NCI-H345 (cell line): ENCODE measurements around the gene HHIPL2.

Source experiments
- DNase-seq: peaks from one replicate; lab custom pipeline; 2025; lab: John Stamatoyannopoulos, UW

Gene HHIPL2

DNA sequence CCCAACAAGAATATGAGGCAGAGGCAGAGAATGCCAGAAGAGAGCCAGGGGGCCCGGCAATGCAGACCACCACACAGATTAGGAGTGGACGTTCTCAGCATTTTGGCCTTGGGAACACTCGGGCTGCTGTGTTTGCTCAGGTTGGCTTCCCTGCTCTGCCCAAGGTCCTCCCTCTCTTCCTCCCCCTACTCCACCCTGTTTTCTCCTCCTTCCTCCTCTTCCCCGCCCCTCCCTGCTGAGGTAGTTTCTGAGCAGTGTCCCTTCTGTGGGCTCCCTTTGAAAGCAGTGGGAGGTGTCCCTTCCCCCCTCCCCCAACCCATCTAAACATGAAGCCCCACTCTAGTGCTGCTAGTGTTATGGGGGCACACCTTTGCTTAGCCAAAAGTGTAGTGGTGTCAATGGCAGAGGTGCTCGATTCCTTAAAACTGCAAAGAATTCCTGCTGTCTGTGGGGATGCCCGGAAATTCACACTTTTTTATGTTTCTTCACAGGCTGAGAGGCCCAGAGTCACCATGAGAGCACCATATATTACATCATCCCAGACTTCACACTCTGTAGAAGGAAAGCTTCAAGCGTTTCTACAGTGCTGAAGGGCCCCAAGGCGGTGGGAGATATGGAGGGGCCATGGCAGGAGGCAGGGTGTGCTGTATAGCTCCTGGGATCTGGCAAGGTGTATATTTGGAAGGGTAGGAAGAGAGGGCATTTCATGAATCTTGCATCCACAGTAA is at the start of gene HHIPL2:
TSS of gene HHIPL2 (minus strand) at position 161 of the 728 bp plus-strand sequence. CDS start at position 101, 60 bp downstream.
- no peak for DNase-seq

DNA sequence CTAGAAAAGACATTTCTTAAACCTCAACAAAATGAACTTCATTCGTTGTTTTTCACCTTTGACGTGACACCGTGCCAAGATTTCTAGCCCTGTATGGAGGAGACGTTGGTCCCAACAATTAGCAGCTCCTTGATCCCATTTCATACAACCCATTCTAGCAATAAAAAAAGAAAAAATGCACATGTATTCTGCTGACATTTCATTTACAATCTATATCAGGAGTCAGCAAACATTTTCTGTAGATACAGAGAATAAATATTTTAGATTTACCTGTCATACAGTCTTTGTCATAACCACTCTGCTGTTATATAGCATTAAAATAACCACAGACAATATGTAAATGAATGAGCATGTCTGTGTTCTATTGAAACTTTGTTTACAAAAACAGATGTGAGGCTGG is 48.8 kb upstream of the HHIPL2 start:
- DNase-seq = no peak

DNA sequence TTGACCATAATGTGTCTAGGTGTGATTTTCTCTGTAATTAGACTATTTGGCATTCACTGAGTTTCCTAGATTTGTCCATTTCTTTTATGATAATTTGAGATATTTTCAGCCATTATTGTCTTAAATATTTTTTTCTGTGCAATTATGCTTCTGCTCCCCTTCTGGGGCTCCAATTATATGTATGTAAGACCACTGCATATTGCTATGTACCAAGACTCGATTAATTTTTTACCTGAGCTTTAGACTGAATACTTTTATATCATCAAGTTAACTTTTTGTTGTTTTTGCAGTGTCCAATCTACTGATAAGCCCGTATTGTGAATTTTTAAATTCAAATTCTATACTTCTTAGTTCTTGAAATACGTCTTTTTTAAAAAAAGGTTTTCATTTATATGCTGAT is 46.9 kb upstream of the HHIPL2 start:
- no peak for DNase-seq

DNA sequence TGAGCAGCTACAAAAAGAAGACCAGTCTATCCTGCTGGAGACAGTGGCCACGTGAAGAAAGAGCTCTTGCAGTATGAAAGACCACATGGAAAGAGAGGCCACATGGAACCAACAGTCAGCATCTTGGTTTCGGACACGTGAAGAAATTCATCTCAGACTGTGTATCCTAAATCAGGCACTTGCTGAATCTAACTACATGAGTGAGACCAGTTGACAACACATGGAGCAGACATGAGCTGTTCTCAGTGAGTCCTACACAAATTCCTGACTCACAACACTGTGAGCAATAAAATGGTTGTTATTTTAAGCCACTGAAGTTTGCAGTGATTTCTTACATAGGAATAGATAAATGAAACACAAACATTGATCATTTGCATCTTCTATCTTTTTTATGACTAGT is 44.3 kb upstream of the HHIPL2 start:
- no peak for DNase-seq

DNA sequence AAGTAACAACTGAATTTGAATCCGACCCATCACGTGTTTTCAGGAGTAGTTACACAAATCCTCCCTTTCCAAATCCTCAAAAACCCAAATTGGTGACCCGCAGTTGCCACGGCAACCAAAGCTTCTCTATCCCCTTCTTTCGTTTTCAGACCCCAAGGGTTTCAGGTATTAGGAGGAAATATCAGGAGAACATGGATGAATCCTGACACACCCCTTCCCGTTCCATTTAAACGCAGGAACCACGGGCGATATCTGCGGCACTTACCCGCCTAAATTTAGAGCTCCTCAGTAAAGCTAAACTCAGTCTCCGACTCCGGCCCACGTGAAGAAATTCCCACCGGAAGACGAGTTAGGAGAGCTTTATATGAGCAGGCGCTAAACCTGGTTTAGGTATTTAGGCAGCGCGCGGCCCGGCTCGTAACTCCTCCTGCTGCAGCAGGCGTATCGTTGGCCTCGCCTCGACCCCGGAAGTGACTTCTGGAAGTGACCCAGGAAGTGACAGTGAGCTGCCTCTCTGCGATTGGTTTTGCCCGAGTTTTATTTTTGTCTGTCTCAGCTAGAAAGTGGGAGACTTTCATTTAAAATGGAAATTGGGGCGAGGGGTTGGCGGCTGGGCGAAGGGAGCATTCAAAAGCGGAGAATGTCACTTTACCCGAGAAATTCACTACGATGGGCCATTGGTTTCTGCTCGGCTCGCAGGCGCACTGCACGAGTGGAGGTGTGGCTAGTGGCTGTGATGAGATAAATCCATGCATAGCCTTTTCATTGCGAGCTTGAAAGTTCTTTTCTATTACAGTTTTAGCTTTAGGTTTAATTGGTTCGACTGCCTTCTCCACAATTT is 41.8 kb upstream of the HHIPL2 start, which contains the start of gene TAF1A:
TSS of gene TAF1A (minus strand) at position 472 of the 841 bp plus-strand sequence.
- peak; percentile 92 for DNase-seq

DNA sequence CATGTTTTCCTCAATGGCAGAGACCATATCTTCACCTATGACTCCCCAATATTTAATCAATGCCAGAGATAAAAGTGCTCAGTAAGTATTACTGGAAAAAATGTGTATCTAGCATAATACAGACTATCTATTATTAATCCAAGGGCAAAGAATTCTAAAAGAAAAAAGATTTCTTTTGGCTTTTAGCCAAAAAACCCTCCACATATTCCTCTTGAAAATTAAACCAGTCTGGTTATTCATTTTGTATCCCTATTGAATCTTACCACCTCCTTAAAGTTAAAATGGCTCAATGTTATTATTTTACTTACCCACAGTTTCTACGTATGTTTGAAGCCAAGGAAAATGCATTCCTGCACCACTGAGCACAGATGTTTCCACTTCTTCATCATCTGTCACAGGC is 40.2 kb upstream of the HHIPL2 start:
- DNase-seq = no peak

DNA sequence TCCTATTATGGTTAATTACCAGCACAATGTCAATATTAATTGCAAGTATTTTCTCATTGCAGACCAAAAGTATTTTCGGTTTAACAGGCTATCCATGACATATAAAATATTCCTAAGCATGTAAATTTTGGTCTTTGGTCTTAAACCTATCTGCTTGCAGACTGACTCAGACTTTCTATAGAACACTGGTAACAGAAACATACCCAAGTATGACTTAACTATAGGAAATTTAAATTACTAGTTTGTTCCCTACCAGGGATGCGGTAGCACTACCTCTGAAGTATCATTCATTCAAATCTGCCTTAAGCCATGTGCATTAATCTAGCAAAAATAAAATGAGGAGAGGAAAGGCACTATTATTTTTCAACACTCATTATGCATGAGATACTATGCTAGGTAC is 38.9 kb upstream of the HHIPL2 start:
- no peak for DNase-seq

DNA sequence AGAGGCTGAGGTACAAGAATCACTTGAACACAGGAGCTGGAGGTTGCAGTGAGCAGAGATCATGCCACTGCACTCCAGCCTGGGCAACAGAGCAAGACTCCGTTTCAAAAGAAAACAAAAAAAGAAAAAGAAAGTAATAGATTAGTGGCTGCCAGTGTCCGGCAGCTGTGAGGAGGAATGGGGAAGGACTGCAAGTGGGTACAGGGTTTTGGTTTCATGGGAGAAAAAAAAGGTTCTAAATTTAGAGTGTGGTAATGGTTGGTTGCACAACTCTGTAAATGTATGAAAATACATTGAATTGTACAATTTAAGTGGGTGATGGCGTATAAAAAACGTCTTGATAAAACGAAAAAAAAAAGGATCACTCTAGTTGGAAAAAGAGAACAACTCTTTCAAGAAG is 35.2 kb upstream of the HHIPL2 start:
- no peak for DNase-seq

DNA sequence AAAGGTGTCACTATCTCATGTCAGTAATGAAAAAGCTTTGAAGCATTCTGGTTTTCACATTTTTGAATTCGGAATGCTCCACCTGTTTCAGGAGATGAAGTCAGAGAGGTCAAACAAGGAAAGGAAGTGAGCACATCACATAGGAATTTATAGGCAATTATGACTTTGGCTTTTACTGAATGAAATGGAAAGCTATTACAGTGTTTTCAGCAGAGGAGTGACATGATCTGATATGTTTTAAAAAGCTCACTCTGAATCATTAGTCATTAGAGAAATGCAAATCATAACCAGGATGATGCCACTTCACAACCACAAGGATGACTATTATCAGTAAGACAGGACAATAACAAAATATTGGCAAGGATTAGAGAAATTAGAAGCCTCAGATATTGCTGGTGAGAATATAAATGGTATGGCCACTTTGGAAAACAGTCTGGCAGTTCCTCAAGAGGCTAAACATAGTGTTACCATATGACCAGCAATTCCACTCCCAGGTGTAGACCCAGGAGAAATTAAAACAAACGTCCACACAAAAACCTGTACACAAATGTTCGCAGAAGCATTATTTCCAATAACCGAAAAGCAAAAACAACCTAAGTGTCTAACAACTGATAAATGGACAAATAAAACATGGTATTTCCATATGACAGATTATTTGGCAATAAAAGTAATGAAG is 34.3 kb upstream of the HHIPL2 start:
- DNase-seq = no peak

DNA sequence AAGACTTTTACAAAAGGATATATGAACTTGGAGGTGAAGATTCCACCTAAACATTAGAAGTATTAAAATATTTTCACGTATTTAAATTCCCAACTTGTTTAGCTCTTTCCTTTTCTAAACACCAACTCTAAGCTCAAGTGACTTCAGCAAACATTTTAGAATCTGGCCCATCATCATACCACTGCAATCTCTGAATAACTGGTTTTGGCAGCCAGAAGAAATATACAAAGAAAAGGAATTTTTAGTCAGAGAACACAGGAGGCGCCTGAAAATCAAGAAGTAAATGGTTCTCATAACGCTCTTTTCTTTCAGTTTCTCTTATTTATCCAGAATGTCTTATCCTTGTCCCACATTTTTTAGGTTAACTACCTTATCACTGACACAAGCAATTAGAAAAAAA is 31.4 kb upstream of the HHIPL2 start:
- no peak for DNase-seq

DNA sequence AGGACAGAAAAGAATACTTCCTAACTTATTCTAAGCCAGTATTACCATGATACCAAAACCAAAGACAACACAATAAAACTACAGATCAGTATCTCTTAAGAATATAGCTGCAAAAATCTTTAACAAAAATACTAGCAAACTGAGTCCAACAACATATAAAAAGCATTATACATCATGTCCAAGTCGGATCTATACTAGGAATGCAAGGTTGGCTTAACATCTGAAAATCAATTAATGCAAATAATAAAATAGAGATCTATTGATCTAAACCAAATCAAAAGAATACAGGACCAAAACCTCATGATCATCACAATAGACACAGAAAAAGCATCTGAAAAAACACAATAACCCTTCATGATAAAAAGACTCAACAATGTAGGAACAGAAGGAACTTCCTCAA is 22.9 kb upstream of the HHIPL2 start:
- no peak for DNase-seq

DNA sequence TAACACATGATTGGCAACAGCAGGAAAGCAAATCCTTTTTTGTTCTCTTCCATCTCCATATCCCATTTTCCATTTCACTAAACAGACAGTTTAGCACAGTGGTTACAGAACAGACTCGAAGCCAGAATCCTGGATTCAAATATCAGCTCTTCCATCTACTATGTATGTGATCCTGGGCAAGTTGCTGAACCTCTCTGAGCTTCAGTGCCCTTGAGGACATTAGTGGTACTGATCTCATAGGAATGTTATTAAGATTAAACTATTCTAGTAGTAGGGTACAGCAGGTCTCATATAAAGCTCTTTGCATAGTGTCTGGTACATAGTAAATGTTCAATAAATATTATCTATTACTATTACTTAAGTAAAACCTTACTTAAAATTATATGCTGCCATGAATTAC is 13.8 kb upstream of the HHIPL2 start:
- DNase-seq = no peak

DNA sequence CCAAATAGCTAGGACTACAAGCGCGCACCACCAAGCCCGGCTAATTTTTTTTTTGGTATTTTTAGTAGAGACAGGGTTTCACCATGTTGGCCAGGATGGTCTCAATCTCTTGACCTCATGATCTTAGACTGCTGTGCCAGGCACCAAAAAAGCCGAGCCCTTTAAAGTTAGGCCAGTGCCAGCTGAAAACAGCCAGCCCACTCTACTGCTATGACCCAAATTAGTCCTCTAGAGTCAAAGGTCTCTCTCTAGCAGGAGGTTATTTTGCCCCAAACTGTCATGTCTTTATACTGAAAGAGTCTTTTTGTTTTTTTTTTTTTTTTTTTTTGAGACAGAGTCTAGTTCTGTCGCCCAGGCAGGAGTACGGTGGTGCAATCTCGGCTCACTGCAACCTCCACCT is 9.7 kb upstream of the HHIPL2 start:
- no peak for DNase-seq

DNA sequence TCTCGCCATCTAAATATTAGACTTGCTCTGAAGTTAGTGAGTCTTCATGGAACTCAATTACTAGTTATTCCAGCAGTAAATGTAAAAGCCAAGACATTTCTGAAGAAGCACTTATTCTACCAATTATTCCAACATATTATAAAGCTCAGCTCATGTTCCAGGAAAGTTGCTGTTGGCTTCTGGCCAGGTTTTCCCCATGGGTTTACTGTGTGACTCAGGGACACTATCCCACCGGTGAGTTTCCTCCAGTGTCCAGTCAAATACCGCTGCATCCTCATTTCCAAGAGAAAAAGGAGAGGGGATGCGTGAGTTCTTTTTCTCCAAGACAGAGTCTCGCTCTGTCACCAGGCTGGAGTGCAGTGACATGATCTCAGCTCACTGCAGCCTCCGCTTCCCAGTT is 9.2 kb upstream of the HHIPL2 start:
- DNase-seq = no peak

DNA sequence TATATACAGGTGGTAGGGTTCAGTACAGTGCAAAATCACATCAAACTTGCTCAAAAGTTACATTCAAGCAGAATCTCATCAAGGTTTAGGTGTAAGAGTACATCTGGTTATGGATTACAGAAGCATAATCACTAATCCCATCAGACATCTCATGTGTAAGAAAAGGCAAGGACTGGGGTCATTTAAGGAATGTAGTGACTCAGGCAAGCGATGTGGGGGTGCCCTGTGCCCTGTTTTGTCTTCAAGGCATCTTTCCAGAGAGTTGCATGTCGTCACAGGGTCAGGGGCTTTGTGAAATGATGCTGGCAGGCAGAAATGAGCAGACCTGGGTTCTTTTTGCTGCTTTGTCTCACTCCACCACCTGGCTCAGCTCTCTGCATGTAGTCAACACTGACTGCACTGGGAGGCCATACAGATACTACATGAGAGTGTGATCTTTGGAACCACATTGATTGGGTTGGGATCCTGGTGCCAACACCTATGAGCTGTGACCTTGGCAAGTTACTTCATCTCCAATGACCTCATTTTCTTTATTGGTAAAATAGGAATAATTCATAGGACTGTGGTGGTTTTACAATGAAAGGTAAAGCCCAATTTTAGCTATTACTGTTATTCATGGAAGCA is 8.2 kb upstream of the HHIPL2 start:
- DNase-seq = no peak

DNA sequence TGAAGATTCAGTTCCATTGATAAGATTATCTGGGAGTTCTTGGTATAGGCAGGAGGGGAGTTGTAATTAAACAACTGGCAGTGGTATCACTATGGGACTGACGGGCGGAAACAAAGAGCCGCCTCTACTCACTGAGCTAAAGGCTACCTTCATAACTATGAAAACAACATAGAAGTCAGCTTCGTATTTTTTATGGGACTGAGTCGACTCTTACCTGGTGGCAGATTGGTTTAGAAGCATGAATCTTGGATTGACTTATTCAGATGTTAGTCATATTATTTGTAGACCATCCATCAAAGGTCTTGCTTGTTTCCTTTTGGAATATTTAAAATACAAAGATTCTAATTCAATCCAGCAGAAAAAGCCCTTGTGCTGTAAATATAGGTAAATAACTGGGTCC is 6.3 kb upstream of the HHIPL2 start:
- DNase-seq = no peak

DNA sequence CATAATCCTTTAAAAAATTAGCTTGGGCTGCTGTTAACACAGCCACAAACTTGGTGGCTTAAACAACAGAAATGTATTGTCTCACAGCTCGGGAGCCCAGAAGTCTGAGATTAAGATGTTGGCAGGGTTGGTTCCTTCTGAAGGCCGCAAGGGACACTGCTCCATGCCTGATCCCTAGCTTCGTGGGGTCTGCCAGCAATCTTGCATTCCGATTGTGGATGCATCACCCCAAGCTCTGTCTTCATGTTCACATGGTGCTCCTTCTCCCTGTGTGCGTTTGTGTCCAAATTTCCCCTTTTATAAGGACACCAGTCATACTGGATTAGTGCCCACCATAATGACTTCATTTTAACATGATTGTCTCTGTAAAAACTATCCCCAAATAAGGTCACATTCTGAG is 5.0 kb upstream of the HHIPL2 start:
- no peak for DNase-seq

DNA sequence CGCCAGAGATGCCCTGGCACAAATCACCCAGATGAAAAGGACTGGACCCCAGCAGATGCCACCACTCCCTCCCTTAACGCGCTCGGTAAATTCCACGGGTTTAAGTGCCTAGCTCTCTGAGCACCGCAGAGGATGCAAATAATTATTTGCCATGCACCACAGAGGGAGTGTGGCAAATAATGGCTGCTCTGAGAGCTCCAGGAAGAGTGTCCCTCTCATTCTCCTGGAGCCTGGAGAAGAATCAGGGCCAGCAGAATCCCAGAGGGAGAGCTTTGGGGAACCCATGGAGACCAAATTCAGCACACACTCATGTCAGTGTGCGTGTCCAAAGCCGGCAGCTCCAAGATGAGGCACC is 667 bp downstream of the HHIPL2 start:
- DNase-seq = no peak

DNA sequence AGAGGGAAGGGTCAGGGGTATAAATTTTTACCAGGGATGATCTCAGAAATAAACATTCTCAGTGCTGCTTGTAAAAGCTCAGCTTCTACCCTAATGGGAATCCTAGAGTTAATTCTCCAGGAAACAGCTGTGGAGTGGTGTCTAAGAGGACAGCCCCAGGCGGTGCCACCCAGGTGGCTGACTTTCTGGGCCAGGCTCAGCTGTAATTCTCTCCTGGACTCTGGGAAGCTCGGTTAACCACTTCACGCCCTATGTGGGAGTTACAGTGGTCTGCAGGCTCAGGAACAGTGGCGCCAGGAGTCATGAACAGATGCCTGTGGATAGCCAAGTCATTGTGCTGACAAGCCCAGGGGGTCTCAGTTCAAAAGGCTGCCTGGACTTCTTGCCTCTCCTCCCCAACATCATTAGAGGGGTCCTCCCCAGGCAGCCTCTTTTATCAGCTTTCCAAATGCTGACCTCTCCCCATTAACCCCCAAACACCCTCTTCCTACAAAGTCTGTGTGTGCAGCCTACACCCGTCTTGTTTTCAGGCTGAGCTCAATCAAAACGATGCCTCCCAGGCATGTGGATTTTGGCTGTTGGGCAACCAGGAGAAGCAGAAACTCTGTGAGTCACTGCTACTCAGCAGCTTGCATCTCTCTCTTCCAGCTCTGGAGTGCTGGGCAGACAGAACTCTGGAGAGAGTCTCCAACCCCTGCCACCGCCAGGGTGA is 1.2 kb downstream of the HHIPL2 start:
- DNase-seq = peak; percentile 57

DNA sequence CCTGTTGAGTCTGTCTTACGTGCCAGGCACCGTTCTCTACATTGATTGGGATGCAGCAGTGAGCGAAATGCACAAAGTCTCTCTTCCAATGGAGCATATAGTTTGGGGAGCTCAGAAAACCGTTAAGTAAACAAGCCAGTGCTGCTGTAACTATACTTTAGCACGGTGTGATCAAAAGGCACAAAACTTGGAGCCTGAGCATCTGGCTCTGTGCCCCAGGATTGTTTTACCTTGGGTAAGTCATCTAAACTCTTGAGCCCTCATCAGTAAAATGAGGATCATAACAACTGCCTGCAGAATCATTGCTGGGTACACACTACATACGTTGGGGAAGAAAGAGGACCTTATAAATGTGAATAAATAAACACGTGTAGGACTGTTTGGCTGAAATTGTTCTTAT is 1.8 kb downstream of the HHIPL2 start:
- DNase-seq = no peak

DNA sequence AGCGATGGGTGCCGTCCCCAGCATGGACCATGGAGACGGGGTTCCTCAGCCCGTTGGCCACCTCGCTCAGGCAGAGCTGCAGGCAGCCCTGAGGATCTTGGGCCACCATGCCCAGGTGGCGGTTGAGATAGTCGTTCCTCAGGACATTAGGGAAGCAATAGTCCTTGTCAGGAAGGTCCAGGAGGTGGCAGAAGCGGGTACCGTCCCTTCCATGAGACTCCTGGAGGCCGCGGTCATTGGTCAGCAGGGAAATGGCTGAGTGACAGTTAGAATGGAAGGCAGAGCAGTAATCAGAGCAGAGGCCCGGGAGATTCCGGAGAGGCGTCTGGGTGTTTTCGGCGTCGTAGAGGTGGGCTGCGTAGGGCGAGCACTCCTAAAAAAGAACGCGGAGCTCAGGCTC is 4.1 kb downstream of the HHIPL2 start:
- DNase-seq = no peak

DNA sequence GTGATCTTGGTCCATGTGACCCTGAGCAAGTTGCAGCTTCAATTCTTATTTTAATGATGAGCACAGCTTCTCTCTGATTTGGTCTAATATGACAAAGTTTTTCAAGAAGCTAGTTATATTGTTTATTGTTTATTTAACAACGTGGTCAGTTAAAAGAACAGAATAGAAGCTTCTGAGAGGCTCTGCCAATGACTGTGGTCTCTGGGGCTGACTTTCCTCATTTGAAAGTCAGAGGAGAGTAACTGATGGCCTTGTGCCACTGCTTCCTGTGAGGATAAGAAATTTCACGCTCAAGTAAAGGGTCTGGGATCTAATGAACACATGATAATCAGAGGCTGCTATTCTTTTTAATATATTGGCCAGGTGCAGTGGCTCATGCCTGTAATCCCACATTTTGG is 7.3 kb downstream of the HHIPL2 start:
- no peak for DNase-seq
